NCI-H2029 treated with DMSO at 0.1 percent for 48 hours (cell line): Measurements from ENCODE around the gene CHST6.
"Not testable (repeated sequence)": the region's sequence is repeated elsewhere in the genome, so short reads cannot be mapped to it uniquely, and the experiment has no call there.

Experiments used
- DNase-seq: peaks from one replicate; lab custom pipeline; 2025; lab: John Stamatoyannopoulos, UW

CHST6 gene

GRCh38 chr16:75495076-75495674 is at the start of gene CHST6:
CHST6 (minus strand) TSS chr16:75495441; CDS start chr16:75479828, 15,613 bp downstream.
- no peak for DNase-seq

- DNase-seq: not testable (repeated sequence)
Measured at GRCh38 chr16:75542462-75542861, 47.2 kb upstream of the CHST6 start.

- DNase-seq: no peak
Measured at GRCh38 chr16:75541236-75541635, 46.0 kb upstream of the CHST6 start.

GRCh38 chr16:75538882-75539565 is 43.8 kb upstream of the CHST6 start:
- not testable (repeated sequence) for DNase-seq

- no peak for DNase-seq
Measured at GRCh38 chr16:75537776-75538175, 42.5 kb upstream of the CHST6 start.

- DNase-seq: no peak
Measured at GRCh38 chr16:75535901-75536300, 40.7 kb upstream of the CHST6 start, which contains the start of gene CHST5. CHST5 (minus strand) TSS chr16:75536108; CDS start chr16:75530384, 5,724 bp downstream.

GRCh38 chr16:75535211-75535843 is 40.1 kb upstream of the CHST6 start:
- no peak for DNase-seq

DNA sequence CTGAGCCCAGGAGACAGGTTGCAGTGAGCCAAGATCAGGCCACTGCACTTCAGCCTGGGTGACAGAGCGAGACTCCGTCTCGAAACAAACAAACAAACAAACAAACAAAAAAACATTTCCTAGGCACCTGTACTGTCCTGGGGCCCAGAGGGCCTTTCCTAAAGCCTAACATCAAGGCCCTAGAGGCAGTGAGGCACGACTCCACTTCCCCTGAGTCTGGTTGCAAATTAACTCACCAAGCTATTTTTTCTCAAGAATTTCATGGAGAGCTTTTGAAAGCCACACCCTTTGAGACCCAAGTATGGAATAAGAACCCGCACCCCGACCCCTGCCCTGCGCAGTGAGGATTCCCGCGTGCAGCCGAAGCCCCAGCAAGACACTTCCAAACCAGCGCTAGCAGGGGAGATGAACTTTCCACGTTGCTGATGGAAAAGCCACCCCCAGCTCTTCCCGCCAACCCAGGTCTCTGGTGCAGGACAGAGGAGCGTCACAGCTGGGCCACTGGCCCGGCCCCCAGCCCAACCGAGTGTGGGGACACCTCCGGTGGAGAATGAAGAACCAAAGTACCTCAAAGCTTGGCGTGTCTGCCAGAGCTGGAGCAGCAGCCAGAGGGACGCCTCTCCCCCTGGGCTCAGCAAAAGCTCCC is 39.4 kb upstream of the CHST6 start:
- no peak for DNase-seq

- DNase-seq: no peak
Measured at GRCh38 chr16:75532791-75533190, 37.5 kb upstream of the CHST6 start.

- no peak for DNase-seq
Measured at GRCh38 chr16:75532142-75532765, 37.0 kb upstream of the CHST6 start.

DNA sequence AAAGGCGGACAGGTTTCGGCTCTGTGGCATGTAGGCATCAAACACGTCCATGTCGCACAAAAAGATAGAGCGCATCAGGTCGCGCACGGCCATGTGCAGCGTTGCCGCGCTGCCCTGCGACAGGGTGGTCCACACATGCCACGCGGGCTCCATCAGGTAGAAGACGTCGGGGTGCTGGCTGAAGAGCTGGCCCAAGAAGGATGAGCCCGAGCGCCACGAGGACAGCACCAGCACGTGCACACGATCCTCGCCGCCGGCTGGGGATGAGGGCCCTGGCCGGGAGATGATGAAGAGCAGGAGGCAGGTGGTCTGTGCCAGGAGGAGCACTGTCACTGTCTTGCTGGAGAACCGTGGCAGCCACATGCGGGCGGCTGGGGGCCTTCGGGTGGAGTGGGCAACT is 34.7 kb upstream of the CHST6 start:
- DNase-seq: no peak

- DNase-seq: no peak
Measured at GRCh38 chr16:75529056-75529905, 34.0 kb upstream of the CHST6 start.

GRCh38 chr16:75527825-75528299 is 32.6 kb upstream of the CHST6 start:
- DNase-seq: no peak

DNA sequence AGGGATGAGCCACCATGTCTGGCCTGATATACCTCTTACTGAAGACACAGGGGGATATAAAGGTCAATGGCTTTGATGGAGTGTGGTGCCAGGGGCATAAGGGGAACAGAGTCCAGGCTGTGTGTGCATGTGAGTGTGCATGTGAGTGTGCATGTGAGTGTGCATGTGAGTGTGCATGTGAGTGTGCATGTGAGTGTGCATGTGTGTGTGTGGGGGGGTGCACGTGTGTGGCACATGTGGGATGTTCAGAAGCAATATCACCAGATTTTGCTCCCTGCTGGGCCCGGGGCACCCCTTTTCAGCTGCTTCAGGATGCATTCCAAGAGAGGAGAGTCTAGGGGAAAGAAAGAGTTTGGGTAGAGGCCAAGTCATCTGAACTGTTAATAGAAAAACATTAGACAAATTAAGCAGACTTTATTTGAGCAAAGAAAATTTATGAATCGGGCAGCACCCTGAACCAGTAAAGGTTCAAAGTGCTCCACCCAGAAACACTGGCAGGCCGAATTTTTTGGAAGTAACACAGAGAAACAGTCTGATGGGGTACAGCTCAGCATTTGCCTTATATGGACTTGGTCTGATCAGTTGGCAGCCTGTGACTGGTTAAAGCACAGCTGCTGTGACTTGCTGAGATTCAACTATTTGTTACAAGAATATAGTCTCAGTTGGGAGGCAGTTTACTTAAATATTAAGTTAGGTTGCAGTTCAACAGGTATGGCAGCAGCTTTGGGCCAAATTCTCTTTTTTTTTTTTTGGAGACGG is 31.0 kb upstream of the CHST6 start:
- DNase-seq: no peak

DNA sequence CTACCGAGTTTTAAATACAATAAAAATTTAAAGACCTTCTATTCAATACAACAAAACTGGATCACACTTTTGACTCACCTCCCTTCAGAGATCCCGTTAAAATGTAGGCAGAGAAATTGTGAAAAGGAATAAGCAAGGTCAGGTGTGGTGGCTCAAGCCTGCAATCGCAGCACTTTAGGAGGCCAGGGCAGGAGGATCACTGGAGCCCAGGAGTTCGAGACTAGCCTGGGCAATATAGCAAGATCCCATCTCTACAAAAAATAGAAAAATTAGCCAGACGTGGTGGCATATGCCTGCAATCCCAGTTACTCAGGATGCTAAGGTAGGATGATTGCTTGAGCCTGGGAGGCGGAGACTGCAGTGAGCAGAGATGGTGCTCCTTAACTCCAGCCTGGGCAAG is 23.9 kb upstream of the CHST6 start:
- no peak for DNase-seq

GRCh38 chr16:75516189-75516966 is 21.1 kb upstream of the CHST6 start:
- not testable (repeated sequence) for DNase-seq

DNA sequence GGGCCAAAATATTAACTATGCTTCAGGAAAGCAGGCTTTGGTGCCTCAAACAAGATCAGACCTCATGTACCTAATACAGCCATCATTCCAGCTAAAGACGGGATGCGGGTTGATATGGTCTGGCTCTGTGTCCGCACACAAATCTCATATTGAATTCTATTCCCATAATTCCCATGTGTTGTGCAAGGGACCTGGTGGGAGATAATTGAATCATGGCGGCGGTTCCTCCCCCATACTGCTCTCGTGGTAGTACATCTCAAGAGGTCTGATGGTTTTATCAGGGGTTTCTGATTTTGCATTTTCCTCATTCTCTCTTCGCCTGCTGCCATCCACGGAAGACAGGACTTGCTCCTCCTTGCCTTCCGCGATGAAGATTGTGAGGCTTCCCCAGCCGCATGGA is 19.1 kb upstream of the CHST6 start:
- no peak for DNase-seq

DNA sequence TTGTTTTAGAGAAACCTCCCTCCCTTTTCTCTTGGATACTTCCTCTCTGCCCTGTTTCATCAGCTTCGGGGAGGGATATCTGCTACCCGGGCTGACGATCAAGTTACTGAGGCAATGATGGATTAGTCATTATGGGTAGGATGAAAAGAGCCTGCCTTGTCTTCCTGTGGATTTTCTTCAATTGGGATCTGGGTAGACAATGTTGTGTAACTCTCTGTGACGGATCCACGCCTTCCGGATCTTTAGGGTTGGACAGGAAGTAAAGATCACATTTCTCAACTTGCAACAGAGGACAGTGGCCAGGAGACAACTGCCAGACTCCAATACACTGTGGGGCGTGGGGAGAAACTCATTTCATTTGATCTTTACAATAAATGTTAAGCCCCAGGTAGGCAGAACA is 11.3 kb upstream of the CHST6 start:
- no peak for DNase-seq

GRCh38 chr16:75506107-75506506 is 10.9 kb upstream of the CHST6 start:
- no peak for DNase-seq

GRCh38 chr16:75503801-75504200 is 8.6 kb upstream of the CHST6 start:
- DNase-seq: no peak
